A375 (cell line): ENCODE results near the gene HBZ. TPM values are rescaled to one million over a fixed set of nuclear protein-coding genes. Genes with fewer than 3 reads are reported as not detected.

Experiments used
- small RNA-seq: library from RNA; depleted of rRNA; stranded (forward); fragments of <200 nt; gene quantifications from one replicate; pipeline ENCODE3, GENCODE V24; 2014
- total RNA-seq: library from RNA; depleted of rRNA; stranded (reverse); fragments of >200 nt; shearing (Covaris generic); gene quantifications from 2 replicates; pipeline ENCODE4 v1.2.3, GENCODE V29; 2014; rRNA removed

The HBZ gene
- not detected in 2 replicates for total RNA-seq

GRCh38 chr16:152141-153128, at the start of gene HBZ:
TSS of gene HBZ (plus strand) at chr16:152644. CDS start at chr16:152910, 266 bp downstream.

GRCh38 chr16:165539-166374, 13.3 kb downstream of the HBZ start, which contains the start of gene HBM:
TSS of gene HBM (plus strand) at chr16:165978. CDS start at chr16:165998, 20 bp downstream.

GRCh38 chr16:172374-172941, 20.0 kb downstream of the HBZ start, which contains the start of gene HBA2:
TSS of gene HBA2 (plus strand) at chr16:172876. CDS start at chr16:172913, 37 bp downstream.

GRCh38 chr16:176477-177382, 24.3 kb downstream of the HBZ start, which contains the start of gene HBA1:
TSS of gene HBA1 (plus strand) at chr16:176680. CDS start at chr16:176717, 37 bp downstream.

GRCh38 chr16:180101-180675, 27.7 kb downstream of the HBZ start, which contains the start of gene HBQ1:
TSS of gene HBQ1 (plus strand) at chr16:180459. CDS start at chr16:180487, 28 bp downstream.

Small RNAs within 50 kb of the gene (small RNA-seq; reads per million reads assigned to genes)
- gene RF00019: not detected

Other genes with a start within 250 kb of the HBZ start
- gene POLR3K, start 99.0 kb upstream of the HBZ start, total RNA-seq: 23.0 and 24.0 TPM in 2 replicates
- 46.9 and 54.2 TPM in 2 replicates for gene SNRNP25, start 98.8 kb upstream of the HBZ start, total RNA-seq
- gene RHBDF1, start 80.0 kb upstream of the HBZ start, total RNA-seq: 66.0 and 88.3 TPM in 2 replicates
- gene MPG, start 74.4 kb upstream of the HBZ start, total RNA-seq: 233 and 337 TPM in 2 replicates
- 13.2 and 14.9 TPM in 2 replicates for gene NPRL3, start 14.0 kb upstream of the HBZ start, total RNA-seq
- gene HBM, start 13.3 kb downstream of the HBZ start, total RNA-seq: not detected in 2 replicates
- gene HBA2, start 20.2 kb downstream of the HBZ start, total RNA-seq: not detected in 2 replicates
- gene HBA1, start 24.0 kb downstream of the HBZ start, total RNA-seq: not detected in 2 replicates
- not detected in 2 replicates for gene HBQ1, start 27.8 kb downstream of the HBZ start, total RNA-seq
- gene LUC7L, start 76.8 kb downstream of the HBZ start, total RNA-seq: 53.1 and 65.3 TPM in 2 replicates
- 58.9 and 70.9 TPM in 2 replicates for gene FAM234A, start 82.2 kb downstream of the HBZ start, total RNA-seq
- 0.04 and 0.08 TPM in 2 replicates for gene RGS11, start 123.3 kb downstream of the HBZ start, total RNA-seq
- gene ARHGDIG, start 127.9 kb downstream of the HBZ start, total RNA-seq: 3.2 and 4.5 TPM in 2 replicates
- 0.41 and 0.88 TPM in 2 replicates for gene PDIA2, start 130.5 kb downstream of the HBZ start, total RNA-seq
- gene AXIN1, start 200.1 kb downstream of the HBZ start, total RNA-seq: 36.7 and 40.2 TPM in 2 replicates
- gene MRPL28, start 217.9 kb downstream of the HBZ start, total RNA-seq: 248 and 271 TPM in 2 replicates
- 25.1 and 44.4 TPM in 2 replicates for gene PGAP6, start 229.3 kb downstream of the HBZ start, total RNA-seq
- gene NME4, start 244.6 kb downstream of the HBZ start, total RNA-seq: 226 and 246 TPM in 2 replicates
- gene DECR2, start 249.2 kb downstream of the HBZ start, total RNA-seq: 18.3 and 25.2 TPM in 2 replicates